Spinal cord (tissue), 10 donors: ENCODE data around the gene UVSSA. TPM values are rescaled to one million over a fixed set of nuclear protein-coding genes. Genes with fewer than 3 reads are reported as not detected.
"Not testable (repeated sequence)": the region's sequence is repeated elsewhere in the genome, so short reads cannot be mapped to it uniquely, and the experiment has no call there.

ENCODE experiments used
- DNase-seq, 6 donors: peaks; one replicate each; pipeline versions ENCODE4 v3.0.0 to v3.0.0-alpha.2; 2013 to 2015; ENCODE audit warnings: low spot score in 6 of 6, low read depth in 4 of 6
- H3K27ac ChIP-seq: one replicate; pipeline ENCODE4 v1.5.1; 2013; ENCODE audit warnings: low read depth, low read length, control low read depth
- H3K27me3 ChIP-seq: one replicate; pipeline ENCODE4 v1.6.1; 2013; ENCODE audit warnings: low read length; ENCODE audit not compliant: control insufficient read depth, insufficient read depth
- H3K36me3 ChIP-seq: one replicate; pipeline ENCODE4 v1.6.1; 2013; ENCODE audit warnings: low read length; ENCODE audit not compliant: control insufficient read depth, insufficient read depth
- H3K4me1 ChIP-seq: one replicate; pipeline ENCODE4 v1.6.1; 2013; ENCODE audit warnings: low read length; ENCODE audit not compliant: control insufficient read depth, insufficient read depth
- H3K4me3 ChIP-seq: one replicate; pipeline ENCODE4 v1.5.1; 2013; ENCODE audit warnings: low read depth, low read length, control low read depth
- H3K9me3 ChIP-seq: one replicate; pipeline ENCODE4 v1.6.1; 2013; ENCODE audit warnings: low read length; ENCODE audit not compliant: control insufficient read depth, insufficient read depth
- WGBS: methylation state at CpG from one replicate; pipeline ENCODE4 v1.1.5; 2013; ENCODE audit warnings: missing lambda C conversion rate; ENCODE audit not compliant: insufficient coverage; 5-methylcytosine and 5-hydroxymethylcytosine counted together
- polyA plus RNA-seq, 2 donors: library from polyadenylated mRNA; unstranded; fragments of 120-200 nt; gene quantifications; one replicate each; pipeline ENCODE4 v1.2.1, GENCODE V29; 2013; ENCODE audit not compliant: insufficient read length in 2 of 2
- total RNA-seq, 2 donors: library from RNA; depleted of rRNA in 1 of 2; stranded (reverse); fragments of 120-200 nt in 1 of 2; fragments of >200 nt in 1 of 2; gene quantifications; one replicate each; pipeline versions ENCODE4 v1.2.3 to v1.2.4, GENCODE V29; 2013 to 2014
- donor health status: healthy.

Gene UVSSA
- total and polyA plus RNA-seq, 4 donors = 7.5 to 27.7 (median 17.1) TPM

DNA sequence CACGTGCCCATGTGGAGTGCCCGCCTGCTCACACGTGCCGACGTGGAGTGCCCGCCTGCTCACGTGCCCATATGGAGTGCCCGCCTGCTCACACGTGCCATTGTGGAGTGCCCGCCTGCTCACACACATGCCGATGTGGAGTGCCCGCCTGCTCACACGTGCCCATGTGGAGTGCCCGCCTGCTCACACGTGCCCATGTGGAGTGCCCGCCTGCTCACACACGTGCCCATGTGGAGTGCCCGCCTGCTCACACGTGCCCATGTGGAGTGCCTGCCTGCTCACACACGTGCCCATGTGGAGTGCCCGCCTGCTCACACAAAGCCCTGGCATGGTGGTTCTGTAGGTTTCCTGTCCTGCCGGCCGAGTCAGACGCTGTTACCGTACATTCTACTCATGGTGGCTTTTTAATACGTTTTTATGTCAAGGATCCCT lies 48.4 kb downstream of the UVSSA start:
- H3K9me3 ChIP-seq, H3K4me1 ChIP-seq, H3K27me3 ChIP-seq, H3K27ac ChIP-seq, DNase-seq, H3K4me3 ChIP-seq: not testable (repeated sequence)
- 98% methylated on average over 25 of the region's 26 CpGs for WGBS
- H3K36me3 ChIP-seq = peaks cover 24% of the 10 kb centered on the region

DNA sequence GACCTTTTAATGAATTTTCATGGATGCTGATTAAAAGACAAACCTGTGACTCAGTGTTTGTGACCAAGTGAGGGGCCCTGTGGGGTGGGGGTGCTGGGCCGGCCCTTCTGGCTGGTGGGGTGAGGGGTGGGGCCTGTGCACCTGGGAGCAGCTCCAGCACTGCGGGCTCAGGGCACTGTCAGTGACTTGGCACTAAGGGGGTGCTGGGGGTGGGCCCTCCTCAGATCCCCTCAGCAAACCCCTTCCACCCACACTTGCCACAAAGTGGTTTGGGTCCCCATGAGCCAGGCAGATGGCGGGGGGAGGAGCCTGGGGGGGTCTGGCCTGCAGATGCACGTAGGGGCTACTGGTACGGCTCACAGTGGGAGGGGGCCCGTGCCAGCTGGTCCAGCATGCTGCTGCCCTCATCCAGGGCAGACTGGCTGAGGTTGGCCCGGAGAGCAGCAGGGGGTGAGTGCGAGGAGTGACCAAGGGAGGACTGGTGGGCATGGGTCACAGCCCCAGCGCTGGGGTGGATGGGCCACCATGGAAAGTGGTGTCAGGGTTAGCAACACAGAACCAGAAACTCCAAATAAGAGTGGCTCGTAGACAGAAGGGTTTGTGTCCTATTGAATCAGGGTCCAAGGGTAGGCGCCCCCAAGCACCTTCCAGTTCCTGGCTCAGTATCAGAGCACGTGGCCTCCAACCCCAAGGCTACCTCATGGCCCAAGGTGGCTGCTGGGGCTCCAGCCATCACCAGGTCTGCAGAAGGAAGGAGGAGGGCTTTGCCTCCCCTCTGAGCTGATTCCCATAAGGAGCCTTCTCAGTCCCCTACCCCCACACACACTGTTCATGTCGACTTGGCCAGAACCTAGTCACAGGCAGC lies 49.2 kb downstream of the UVSSA start:
- WGBS = 95% methylated on average over 10 of the region's 13 CpGs
- DNase-seq = no peak
- no peak overlapping the region for H3K27ac ChIP-seq
- no peak overlapping the region for H3K4me3 ChIP-seq
- peaks cover 12% of the 10 kb centered on the region for H3K27me3 ChIP-seq
- H3K9me3 ChIP-seq = peaks cover 7% of the 10 kb centered on the region
- H3K4me1 ChIP-seq = no peaks in the 10 kb centered on the region
- H3K36me3 ChIP-seq = peaks cover 24% of the 10 kb centered on the region

DNA sequence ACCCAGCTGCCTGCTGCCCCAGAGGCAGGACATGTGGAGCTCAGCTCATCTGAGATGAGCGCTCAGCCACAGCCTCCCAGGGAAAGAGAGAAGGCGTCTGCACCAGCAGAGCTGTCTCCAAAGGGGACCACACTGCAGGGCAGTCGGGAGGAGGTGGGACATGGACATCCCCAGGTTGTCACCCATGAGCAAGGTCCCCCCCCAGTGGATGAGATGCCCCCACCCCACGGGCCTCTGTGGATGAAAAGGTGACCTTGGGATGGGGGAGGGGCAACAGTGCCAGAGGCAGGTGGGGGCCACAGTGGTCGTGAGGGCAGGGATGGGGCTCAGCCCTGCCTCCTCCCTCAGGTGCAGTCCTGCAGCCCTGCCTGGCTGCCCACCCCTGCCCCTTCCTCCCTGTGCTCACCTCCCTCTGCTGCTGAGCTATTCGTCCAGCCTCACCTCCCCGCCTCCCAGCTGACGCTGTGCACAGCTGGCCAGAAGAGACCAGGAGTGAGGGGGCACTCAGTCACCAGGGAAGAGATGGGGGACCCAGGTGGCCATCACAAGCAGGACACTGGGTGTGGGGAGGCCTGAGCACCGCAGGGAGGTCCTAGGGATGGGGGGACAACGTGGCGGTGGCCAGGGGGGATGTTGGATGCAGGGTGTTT lies 49.9 kb downstream of the UVSSA start:
- 100% methylated on average over 7 of the region's 11 CpGs for WGBS
- peaks cover 24% of the 10 kb centered on the region for H3K36me3 ChIP-seq
- peaks cover 7% of the 10 kb centered on the region for H3K9me3 ChIP-seq
- H3K27me3 ChIP-seq = peaks cover 19% of the 10 kb centered on the region
- no peak overlapping the region for H3K4me3 ChIP-seq
- DNase-seq = no peak
- H3K27ac ChIP-seq = no peak overlapping the region
- no peaks in the 10 kb centered on the region for H3K4me1 ChIP-seq

DNA sequence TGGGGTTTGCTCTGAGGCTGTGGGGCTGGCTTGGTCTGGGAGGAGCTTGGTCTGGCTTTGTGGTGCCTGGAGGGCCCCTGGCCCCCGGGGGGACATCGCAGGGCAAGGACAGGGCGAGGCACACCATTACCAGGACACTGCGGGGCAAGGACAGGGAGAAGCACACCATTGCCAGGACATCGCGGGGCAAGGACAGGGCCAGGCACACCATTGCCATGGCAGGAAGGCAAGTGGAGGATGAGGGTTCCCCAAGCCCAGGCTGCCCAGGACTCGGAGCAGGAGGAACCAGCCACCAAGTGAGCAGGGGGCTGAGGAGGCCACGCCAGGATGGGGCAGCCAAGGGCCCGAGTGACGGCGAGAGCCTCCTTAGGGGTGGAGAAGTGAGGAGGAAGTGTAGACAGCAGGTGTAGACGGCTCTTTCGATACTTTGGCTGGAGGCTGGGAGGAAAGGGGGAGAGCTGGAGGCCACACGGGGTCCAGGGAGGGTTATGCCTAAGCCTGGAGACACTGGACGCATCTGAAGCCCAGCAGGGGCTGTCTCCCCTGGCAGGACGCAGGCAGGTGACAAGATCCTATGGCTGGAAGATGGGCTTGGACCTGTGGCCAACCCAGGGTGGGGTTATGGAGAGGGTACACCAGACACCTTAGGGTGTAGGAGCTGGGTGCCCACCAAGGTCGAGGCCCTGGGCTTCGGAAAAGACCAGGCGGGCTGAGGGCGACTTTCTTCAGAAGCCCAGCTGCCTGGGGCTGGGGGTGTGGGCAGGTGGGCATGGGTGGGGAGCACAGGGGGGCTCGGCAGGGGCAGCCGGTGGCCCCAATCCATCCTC lies 51.9 kb downstream of the UVSSA start:
- H3K27me3 ChIP-seq = peaks cover 32% of the 10 kb centered on the region
- peaks cover 7% of the 10 kb centered on the region for H3K9me3 ChIP-seq
- H3K4me1 ChIP-seq = peaks cover 7% of the 10 kb centered on the region
- no peak overlapping the region for H3K4me3 ChIP-seq
- DNase-seq = no peak
- H3K36me3 ChIP-seq = peaks cover 22% of the 10 kb centered on the region
- 91% methylated on average over 16 of the region's 22 CpGs for WGBS
- no peak overlapping the region for H3K27ac ChIP-seq

DNA sequence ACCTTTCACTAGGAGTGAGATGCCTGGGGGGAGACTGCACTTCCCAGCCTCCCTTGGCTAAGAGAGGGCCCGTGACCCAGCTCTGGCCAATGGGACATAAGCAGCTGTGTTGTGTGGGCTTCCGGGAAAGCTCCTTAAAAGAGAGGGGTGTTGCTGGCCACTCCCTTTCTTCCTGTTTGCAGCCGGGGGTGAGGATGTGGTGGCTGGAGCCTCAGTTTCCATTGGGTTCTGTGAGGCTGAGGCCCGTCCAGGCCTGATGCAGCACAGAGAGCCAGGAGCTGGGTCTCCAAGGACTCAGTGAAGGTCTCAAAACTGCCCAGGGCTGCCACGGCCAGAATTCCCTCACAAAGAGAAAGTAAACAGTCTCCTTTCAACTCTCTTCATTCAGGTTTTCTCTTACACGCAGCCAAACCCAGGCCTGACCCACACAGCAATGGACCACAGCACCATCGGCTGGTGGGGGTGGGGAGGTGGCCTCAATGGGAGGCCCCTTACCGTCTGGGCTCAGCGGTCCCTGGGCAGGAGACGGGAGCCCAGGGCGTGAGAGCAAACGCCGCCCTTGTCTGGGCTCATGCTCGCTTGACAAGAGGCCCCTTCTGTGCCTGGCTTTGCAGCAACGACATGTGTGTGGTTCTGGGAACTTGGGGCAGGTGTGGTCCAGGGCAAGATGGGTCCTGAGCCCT lies 52.6 kb downstream of the UVSSA start:
- H3K27me3 ChIP-seq = peaks cover 39% of the 10 kb centered on the region
- 81% methylated on average over 13 of the region's 15 CpGs for WGBS

DNA sequence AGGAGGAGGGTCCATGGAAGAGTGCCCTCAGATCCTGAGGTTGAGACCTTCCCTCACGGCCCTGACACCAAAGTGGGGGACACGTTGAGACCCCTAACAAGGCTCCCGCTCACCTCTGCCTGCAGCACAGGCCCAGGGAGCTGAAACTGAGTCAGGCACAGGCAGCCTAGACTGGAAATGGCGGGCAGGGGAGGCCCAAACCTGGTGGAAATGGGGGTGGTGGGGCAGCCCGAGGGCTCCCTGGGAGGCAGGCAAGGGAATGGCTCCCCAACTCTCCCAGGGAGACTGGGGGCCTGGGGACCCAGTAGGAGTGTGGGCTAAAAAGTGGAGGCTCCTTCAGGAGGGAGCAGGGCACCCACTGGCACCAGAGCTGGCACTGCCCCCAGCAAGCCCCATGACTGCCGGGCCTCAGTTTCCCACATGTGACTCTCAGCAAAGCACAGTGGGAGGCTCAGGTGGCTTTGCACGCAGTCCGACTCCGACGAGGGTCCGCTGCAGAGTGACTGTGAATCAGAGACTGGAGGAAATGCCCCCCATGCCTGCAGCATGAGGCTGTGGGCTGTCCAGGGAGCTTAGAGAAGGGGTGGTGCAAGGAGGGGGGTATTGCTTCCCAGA lies 53.3 kb downstream of the UVSSA start:
- Histone ChIP-seq H3K4me1 (peaks cover 12% of the 10 kb centered on the region), H3K9me3 (peaks cover 7% of the 10 kb centered on the region), H3K27me3 (peaks cover 46% of the 10 kb centered on the region), H3K27ac (no peak overlapping the region), H3K4me3 (no peak overlapping the region), H3K36me3 (peaks cover 9% of the 10 kb centered on the region)
- WGBS = 82% methylated on average over 8 of the region's 11 CpGs
- no peak for DNase-seq

More for the DNA sequence above, 52.6 kb downstream of the UVSSA start:
- H3K36me3 ChIP-seq = peaks cover 16% of the 10 kb centered on the region
- peaks cover 10% of the 10 kb centered on the region for H3K4me1 ChIP-seq
- no peak overlapping the region for H3K4me3 ChIP-seq
- no peak overlapping the region for H3K27ac ChIP-seq
- H3K9me3 ChIP-seq = peaks cover 7% of the 10 kb centered on the region
- no peak for DNase-seq

DNA sequence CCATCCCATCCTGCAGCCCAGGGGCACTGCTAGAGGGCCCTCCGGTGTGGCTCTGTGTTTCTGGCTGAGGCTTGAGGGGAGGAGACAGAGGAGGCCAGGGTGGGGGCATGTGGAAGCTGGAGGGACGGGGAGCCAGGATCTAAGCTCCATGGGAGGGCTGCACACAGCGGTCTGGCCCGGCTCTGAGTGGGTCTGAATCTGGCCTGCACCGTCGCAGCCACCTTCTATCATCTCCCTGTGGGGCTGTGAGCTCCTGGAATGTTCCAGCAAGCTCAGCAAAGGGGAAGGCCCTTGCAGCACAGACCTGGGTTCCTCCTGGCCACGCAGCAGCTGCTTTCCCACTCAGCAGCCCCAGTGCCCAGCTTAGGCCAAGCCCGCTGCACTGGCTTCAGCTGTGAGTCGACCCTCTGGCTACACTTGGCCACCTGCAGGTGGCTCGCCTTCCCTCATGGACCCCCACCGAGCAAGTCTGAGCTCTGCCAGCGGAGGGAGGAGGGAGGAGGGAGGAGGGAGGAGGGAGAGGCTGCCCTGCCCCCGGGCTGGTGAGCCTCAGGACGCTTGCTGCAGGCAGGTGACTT lies 53.9 kb downstream of the UVSSA start:
- Histone ChIP-seq H3K9me3 (peaks cover 7% of the 10 kb centered on the region), H3K4me1 (peaks cover 15% of the 10 kb centered on the region), H3K4me3 (no peak overlapping the region), H3K27ac (no peak overlapping the region), H3K36me3 (peaks cover 4% of the 10 kb centered on the region), H3K27me3 (peaks cover 52% of the 10 kb centered on the region)
- 36% methylated on average over 9 of the region's 14 CpGs for WGBS
- DNase-seq = no peak

DNA sequence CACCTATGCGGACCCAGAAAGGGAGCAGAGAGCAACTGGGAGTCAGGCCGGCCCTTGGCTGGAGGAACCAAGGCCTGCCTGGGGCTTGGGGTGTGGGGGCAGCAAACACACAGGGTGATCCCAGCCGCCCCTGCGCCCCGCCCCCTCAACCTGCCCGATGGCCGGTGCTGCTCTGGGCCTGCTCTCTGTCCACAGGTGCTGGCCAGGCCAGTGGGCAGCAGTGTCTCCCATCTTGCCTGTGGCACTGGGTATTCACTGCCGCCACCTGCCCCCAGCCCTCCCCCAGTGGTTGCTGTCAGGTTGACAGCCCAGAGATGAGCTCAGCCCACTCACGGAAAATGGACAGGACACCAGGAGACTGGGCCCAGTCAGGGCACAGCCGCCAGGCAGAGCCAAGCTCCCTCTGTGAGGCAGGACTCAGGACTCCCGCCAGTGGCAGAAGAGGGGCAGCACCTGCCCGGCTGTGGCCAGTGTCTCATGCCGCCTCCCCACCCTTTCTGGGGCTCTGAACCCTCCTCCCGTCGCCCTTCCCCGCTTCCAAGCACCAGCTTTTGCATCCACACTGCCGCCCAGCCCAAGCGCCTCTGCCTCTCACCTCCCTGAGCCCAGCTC lies 54.5 kb downstream of the UVSSA start:
- Histone ChIP-seq H3K27me3 (peaks cover 53% of the 10 kb centered on the region), H3K9me3 (peaks cover 7% of the 10 kb centered on the region), H3K4me3 (no peak overlapping the region), H3K4me1 (peaks cover 15% of the 10 kb centered on the region), H3K36me3 (no peaks in the 10 kb centered on the region), H3K27ac (no peak overlapping the region)
- no peak for DNase-seq
- WGBS = 27% methylated on average over 14 of the region's 18 CpGs
